NCI-H345 treated with DMSO at 0.1 percent for 48 hours (cell line): ENCODE results near the gene TNK2.

Experiments used
- DNase-seq: peaks from one replicate; lab custom pipeline; 2025; ENCODE audit not compliant: unreplicated experiment; lab: John Stamatoyannopoulos, UW

The TNK2 gene

DNA sequence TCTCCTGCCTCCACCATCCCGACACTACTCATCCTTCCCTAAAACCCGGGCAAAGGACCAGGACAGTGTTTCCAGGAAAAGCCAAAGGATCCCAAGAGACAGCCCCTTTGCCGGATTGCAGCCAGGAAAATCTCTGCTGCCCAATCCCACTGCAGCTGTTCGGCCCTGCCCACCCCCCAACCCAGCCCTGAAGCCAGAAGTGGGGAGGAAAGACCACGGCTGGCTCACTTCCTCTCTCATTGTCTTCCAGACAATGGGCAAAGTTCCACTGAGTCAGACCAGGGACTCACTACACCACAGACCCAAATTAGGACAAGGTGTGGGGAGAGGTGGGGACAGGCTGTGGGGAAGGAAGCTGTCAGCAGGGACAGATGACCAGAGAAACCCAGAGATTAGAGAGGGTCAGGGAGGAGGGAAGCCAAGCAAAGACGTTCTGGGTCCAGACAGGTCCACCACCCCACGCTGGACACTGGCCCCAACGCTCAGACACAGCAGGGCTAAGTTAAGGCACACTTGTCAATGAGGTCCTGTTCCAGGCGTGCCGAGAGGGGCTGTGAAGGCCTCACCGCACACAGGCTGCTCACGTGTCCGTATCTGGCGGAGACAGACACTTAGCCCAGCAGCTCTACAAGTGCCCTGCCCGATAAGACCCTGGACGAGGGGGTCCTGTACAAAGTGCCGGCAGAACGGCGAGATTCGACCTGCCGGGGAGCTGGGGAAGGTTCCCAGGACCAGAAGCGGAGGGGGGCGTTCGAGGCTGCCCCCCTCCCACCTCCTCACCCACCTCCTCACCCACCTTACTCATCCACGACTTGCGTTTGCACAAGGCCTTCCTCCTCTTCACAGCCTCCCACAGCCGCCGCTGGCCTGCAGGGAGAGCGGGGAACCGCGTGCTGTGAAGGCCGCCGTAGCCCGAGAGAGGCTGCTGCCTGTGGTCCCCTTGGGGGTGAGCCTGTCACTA is 21.9 kb downstream of the TNK2 start:
- DNase-seq, result no peak

DNA sequence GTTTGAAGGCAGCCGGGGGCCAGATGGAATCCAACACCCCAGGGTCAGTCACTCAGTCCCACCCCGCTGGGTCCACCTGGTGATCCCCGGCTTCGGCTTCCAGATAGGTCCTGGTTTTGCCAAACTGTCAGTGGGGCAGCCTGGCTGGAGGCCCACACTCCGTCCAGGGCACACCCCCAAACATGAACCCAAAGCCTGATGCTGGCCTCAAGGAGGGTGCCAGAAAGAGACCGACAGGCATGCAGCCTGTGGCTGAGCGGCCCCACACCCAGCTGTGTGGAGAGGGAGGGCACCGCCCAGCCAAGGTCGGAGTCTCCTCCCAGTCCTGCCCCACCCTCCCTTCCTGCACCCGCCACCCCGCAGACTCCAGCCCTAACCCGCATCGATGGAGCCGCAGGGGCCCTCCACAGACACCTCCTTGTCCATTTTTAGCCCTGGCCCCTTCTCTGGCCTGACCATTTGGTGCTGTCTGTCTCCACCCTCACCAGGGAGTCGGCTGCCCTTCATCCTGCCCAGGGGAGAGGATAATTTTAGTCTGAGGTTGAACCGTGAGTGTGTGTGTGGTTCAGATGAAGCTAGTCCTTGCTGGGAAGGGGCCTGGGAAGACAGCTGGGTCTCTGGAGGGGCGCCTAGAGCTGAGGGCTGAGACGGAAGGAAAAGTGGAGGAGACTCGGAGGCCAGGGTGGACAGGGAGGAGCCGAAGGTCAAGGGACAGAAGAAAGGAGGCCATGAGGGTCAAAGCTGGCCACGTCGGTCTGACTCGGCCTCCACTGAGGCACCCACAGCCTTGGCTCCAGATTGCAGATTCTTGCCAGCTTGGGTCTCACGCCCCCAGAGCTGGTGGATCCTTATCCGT is 23.1 kb downstream of the TNK2 start:
- no peak for DNase-seq

DNA sequence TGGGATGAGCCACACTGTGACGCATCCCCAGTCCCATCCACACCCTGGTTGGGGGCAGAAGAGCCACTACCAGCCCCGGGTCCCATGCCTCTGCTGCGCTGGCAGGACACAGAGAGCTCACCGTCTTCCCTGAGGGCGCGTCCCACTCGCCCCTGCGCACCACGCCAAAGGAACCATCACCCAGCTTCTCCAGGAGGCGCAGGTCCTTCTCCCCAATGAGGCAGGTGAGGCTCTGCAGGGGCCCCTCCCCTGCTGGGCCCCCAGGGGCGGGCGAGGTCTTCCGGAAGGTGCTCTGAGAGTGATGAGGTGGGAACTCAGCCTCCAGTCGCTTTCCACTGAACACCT is 23.7 kb downstream of the TNK2 start:
- DNase-seq, result no peak

DNA sequence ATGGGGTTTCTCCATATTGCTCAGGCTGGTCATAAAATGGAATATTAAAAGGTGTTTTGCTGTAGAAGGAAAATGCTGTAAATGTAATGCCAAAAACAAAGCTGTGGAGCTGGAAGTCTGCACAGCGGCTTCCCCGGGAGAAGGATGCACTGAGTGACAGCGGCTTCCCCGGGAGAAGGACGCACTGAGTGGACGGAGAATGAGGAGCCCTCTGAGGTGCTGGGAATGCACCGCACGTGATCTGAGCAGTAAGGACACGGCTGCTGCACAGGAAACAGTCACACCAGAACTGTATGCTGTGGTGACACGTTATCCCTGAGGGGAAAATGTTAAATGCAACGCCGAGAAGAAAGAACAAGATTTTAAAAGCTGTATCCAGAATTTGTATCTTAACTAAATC is 24.6 kb downstream of the TNK2 start:
- no peak for DNase-seq

DNA sequence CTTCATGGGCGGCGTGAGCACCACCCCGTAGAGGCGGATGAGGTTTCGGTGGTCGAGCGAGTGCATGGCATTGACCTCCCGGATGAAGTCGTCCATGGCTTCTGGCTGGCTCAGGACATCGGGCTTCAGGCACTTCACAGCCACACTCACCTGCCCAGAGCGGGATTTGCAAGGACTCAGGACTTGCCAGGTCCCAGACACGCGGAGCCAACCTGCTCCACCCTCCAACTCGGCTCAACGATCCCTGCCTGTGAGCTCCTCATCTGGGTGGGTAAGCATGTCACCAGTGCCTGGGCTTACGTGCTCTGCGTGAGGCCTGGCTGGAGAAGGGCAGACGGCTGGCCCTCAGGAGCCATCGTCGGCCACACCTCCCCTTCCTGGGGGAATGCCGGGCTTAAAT is 25.2 kb downstream of the TNK2 start:
- DNase-seq, result no peak

DNA sequence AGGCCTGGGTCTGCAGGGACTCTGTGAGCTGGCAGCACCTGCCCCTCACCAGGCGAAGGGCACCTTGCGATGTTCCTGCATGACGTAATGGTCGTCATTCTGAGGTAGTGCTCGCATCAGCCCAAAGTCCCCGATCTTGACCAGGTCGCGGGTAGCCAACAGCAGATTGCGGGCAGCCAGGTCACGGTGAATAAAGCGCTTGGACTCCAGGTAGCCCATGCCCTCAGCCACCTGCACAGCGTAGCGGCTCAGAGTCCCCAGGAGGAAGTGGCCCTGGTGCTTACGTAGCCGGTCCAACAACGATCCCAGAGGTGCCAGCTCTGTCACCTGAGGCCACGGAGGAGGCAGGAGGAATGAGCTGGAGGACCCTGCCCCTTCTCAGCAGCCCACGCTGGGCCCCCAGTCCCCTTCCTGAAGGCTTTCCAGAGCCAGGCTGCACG is 26.3 kb downstream of the TNK2 start:
- DNase-seq, result no peak

DNA sequence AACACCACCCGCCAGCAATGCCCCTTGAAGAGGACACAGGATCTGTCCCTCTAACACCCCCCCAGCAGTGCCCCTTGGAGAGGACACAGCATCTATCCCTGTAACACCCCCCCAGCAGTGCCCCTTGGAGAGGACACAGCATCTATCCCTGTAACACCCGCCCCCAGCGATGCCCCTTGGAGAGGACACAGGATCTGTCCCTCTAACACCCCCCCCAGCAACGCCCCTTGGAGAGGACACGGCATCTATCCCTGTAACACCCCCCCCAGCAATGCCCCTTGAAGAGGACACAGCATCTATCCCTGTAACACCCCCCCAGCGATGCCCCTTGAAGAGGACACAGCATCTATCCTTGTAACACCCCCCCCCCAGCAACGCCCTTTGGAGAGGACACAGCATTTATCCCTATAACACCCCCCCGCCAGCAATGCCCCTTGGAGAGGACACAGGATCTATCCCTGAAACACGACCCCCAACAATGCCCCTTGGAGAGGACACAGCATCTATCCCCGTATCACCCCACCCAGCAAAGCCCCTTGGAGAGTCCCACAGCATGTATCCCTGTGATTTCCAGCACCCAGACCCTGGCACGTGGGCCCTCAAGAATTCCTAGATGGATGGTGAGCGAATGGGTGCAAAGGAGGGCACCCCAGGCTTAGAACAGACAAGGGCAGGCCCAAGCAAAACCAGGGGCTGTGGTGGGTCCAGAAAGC is 26.9 kb downstream of the TNK2 start:
- DNase-seq, result no peak

DNA sequence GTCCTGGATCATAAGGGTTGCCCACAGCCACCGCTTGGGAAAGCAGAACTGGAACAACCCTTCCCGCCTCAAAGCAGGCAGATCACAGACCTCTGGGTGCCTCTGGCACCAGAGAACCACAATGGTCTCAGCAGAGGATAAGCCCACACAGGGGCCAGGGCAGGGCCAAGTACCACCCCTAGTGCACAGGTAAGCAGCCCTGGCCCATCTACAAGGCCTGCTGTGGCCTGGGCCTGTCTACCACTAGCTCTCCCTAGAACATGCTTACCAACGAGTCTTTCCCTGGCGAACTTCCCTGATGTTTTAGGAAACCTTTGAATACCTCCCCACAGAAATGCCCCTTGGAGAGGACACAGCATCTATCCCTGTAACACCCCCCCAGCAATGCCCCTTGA is 28.3 kb downstream of the TNK2 start:
- no peak for DNase-seq

DNA sequence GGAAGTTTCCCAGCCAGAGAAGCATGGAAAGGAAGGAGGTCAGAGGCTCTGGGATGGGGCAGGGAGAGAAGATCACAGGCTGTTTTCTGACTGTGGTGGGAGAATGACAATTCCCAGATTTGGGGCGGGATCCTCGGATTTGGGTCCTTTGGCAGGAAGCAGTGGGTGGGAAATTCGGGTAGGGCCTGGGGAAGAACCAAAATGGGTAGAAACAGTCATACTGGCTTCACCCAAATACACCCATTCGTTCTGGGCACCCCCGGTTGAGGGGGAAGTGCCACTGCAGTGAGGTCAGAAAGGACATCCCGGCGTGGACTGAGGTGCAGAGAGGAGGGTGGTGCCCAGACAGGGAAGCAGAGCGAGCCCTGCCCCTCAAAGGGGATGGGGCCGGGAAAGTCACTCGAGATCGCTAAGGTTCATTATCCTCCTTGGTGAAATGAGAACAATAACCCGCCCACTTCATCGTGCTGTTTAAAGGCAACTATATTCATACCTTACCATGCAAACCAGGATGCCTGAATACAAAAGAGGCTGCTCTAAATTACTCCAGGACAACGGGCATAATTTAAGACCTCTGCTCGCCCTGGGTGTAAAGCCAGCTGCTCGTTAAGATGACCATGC is 28.8 kb downstream of the TNK2 start:
- DNase-seq, result no peak

DNA sequence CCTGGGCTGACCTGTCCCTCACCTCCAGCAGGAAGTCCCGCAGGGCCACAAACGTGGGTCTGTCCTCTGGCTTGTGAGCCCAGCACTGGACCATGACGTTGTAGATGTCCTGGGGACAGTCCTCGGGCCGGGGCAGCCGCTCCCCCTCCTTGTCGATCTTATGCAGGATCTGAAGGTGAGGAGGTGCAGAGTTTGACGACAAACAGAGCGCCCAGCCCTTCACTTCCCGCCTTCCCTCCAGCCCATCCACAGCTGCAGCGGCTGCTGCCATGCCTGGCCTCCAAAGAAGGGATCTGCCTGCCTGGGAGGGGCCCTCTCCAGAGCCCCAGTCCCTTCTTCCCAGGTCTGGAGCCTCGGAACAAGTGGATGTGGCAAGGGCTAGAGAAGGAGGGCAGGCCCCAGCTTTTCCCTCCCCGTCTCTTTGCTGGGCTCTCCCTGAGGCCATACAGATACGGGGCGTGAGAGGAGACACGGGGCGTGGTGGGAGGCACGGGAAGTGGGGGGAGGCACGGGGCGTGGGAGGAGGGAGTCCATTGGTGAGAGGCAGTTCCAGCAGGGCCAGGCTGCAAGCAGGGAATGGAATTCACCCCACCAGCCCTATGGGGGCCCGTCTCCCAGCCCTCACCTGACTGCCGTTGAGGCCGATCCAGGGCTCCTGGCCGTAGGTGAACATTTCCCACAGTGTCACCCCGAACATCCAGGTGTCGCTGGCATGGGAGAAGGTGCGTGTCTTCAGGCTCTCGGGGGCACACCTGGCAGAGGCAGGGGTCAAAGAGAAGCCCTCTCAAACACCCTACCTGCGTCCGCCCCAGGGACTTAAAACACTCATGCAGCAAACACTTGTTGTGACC is 29.7 kb downstream of the TNK2 start:
- DNase-seq, result no peak

DNA sequence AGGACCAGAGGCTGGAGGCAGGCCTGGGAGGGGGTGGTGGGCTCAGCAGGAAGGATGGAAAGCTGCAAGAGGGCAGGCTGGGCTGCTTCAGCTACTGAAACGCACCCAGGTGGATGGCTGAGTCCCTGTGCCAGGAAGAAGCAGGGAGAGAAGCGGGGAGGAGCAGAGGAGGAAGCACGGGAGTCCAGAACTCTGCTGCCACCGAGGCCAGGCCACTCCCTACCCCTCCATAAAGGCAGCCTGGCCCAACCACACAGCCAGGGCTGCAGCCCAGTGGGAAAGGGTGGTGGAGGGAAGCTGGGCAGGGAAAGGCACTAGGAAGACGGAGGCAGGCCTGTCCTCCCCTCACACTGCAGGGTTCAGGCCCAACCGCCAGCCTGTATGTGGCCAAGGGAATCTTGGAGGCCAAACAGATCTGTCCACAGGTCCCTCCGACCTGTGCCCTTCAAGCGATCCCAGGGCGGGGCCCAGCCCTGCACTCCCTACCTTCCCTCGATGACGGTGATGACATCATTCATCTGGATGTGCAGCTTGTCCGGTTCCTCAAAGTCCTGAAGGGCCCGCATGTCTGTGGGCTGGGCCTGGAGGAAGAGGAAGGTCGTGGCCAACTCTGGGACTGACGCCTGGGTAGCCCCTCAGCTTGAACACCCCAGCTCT is 30.5 kb downstream of the TNK2 start:
- DNase-seq, result no peak

DNA sequence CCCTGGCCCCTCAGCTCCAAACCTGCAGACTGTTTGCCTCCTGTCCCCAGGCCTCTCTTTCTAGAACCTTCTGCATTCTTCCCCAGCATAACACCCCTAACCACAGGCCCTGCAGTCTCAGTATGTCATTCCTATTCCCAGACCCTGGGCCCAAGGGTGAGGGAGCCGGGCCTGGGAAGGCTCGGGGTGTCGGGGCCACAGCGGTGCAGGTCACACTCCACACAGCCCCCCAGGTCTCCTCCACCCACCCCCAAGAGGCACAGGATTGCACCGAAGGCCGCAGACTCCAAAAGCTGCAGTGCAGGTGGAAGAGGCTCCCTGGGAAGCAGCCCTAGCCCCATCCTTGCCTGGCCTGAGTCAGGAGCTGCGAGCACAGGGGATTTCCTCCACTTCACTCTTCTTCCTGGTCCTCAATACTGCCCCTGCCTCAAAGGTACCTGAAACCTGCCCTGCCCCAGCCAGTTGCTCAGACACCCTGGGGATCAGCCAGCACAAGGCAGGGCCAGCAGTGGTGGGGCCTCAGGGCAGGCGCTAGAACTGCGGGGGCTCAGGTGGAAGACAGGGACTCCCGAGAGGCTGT is 31.1 kb downstream of the TNK2 start:
- DNase-seq, result no peak

DNA sequence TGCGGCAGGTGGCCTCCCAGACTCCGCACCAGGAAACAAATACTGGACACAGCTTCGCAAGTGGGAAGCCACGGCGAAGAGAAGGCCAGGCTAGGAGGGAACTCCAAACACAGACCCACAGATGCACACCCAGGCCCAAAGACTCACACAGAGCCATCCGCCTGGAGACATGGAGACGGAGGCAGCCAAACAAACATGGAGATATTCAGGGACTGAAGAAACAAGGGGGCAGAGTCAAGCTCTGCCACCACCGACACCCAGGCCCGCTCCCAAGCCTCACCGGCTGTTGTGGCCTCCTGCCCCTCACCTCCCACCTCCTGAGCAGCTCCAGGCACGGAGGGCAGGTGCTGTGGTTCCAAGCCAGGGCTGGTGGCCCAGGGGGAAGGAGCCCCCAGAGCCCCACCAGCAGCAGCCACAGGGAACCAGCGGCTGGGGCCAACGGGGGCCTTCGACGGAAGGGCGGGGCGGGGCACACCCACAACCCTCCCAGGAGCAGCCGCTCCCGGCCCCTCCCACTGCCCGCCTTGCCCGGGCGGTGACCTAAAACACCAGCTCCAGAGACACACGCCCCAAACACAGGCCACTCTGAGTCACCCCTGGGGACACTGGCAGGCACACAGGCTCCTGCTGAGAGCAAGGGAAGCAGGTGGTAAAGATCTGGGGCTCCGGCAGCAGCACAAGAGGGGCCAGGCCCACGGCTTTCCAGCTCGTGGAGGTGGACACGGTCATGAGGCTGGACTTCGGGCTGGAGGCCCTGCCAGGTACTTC is 31.9 kb downstream of the TNK2 start:
- DNase-seq, result no peak

DNA sequence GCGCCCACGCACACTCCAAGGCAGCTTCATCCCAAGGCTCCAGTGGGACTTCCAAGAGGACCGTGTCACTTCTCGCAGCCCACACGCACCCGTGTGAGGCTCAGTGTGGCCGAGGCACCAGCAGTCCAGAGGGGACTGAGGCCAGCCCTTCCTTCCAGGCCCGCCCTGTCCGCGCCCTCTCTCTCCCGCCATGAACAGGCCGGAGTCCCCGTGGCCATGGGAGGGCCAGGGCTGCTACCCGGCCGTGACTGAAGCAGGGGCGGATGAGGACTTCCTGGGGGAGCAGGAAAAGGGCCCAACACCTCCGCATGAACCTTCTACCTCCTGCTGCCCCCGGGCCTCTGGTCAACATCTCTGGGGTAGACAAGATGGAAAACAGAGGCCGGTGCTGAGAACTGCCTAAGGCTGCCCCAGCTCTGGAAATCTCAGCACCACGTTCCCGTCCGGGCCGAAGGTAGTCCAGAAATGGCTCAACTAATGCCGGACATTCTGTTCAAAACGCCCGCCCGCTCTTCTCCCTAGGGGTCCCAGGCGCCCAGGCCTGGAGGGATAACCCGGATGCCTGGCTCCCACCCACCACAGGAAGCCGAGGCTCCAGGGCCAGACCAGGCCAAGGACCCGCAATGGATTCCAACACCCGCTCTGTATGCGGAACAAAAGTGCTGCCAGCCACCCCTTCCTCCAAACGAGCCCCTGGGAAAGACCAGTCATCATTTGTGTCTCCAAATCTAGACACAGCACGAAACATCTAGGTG is 32.7 kb downstream of the TNK2 start:
- no peak for DNase-seq

DNA sequence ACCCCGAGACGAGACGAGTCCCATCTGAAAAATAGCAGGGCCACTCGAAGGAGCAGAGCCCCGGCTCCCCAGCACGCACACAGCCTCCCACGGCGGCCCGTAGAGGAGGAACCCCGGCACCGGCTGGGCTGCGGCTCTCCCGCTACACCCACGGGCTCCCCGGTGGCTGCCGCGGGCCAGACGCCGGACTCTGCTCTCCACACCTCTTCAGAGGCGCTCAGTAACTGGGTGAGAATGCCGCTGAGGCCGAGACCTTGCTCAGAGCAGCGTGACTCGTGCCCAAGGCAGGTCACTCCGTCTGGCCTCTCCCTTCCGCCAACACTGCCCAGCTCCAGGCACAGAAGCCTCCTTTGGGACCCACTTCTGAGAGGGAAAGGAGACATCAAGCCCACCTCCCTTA is 34.4 kb downstream of the TNK2 start:
- DNase-seq, result no peak

DNA sequence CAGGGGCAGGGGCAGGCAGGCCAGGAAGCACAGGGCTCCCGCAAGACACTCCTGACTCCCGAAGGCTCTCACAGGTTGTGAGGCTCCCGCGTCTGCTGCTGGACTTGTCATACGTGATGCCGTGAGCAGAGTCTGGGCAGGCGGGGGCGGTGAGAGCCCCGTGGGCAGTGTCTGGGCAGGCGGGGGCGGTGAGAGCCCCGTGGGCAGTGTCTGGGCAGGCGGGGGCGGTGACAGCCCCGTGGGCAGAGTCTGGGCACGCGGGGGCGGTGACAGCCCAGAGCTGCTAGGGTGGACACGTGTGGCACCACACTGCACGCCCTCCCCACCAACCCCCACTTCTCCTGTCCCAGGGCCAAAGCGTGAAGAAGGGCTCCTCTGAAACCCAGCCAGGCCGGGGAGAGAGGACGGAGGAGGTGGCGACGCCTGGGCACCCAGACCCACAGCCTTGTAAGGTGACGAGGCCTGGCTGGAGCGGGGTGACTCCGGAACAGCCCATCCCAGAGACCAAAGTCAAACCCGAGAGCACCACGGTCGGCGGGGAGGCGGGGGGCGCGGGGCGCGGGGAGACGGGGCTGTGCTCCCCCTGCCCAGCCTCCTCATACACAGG is 35.0 kb downstream of the TNK2 start:
- DNase-seq, result no peak

DNA sequence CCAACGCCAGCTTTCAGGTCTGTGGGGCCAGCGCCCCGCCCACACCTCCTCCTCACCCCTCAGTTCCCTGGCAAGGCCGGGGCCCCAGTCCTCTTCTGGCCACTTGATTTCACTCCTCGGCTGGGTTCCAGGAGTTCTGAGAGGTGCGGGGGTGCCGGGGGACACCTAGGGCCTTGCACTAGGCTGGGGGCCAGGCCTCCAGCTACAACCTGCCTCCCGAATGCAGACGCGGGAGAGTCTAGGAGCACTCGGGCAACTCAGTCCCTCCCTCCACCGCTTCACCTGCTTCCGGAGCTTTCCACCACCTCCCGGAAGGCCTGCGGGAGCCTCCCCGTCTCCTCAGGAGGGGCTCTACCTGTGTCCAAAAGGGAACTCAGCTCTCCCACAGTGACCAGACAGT is 35.6 kb downstream of the TNK2 start:
- DNase-seq, result no peak
